HG03565 (cell line): ENCODE measurements around the gene MORC3.

ENCODE experiments used
- ATAC-seq: cut with Tn5 transposase; IDR thresholded peaks from one replicate; pipeline ENCODE4 v1.9.1; 2021; ENCODE audit warnings: mild to moderate bottlenecking, moderate library complexity; ENCODE audit not compliant: unreplicated experiment

The MORC3 gene

GRCh38 chr21:36422279-36423098, 102.5 kb downstream of the MORC3 start:
- no peak for ATAC-seq

DNA sequence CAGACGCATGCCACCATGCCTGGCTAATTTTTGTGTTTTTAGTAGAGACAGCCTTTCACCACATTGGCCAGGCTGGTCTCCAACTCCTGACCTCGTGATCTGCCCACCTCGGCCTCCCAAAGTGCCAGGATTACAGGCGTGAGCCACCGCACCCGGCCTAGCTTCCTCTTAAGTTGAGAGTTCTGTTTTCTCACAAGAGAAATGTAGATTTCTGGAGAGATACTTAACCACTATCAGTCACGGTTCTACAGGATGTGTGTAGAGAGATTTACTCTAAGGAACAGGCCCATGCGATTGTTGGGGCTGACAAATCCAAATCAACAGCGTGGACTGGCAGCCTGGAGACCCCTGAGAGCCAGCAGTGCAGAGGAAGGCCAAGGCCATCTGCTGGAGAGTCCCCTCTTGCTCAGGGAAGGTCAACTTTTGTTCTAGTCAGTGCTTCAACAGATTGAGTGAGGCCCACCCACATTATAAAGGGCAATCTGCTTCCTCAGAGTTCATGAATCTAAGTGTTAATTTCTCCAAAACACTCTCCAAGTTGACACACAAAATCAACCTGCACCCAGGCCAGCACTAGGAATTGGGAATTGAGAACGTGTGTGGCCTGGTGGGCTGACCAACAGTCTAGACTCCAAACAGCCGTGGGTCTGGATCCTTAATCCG, 103.9 kb downstream of the MORC3 start:
- ATAC-seq: no peak

DNA sequence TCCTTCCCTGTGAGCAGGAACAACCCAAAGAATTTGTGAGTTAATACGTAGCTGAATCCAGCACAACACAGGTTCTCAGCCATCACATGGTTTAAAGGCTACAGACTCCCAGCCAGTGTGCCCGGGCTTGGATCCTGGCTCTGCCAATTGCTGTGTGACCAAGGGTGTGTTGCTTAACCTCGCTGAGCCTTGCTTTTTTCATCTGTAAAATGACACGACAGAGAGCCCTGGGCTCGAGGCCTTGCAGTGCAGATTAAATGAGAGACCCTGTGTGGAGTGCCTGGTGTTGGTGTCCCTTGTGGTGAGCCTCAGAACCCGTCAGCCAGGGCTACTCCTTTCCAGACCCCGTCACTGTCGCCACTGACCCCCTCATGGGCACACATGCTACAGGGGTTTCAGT, 104.6 kb downstream of the MORC3 start:
- ATAC-seq: no peak

- ATAC-seq: no peak
Observed at GRCh38 chr21:36425286-36425685, 105.3 kb downstream of the MORC3 start.
